Effector memory CD4-positive, alpha-beta T cell (primary cell): Measurements from ENCODE around the gene NFAT5.
"Not testable (repeated sequence)": the region's sequence is repeated elsewhere in the genome, so short reads cannot be mapped to it uniquely, and the experiment has no call there.

Source experiments
- DNase-seq, 3 donors: peaks; one replicate each; pipeline ENCODE4 v3.0.0-alpha.2; 2020
- H3K27ac ChIP-seq: 2 replicates; pipeline ENCODE4 v1.7.0; 2013; ENCODE audit warnings: mild to moderate bottlenecking, low read length, moderate library complexity; ENCODE audit not compliant: insufficient read depth, poor library complexity, severe bottlenecking
- H3K27me3 ChIP-seq: replicated peaks from 2 replicates; pipeline ENCODE4 v1.7.0; 2013; ENCODE audit warnings: mild to moderate bottlenecking, low read length; ENCODE audit not compliant: insufficient read depth, control insufficient read depth, poor library complexity, severe bottlenecking
- H3K36me3 ChIP-seq: 2 replicates; pipeline ENCODE4 v1.7.0; 2013; ENCODE audit warnings: mild to moderate bottlenecking, low read length, moderate library complexity; ENCODE audit not compliant: control insufficient read depth, insufficient read depth
- H3K4me1 ChIP-seq: 2 replicates; pipeline ENCODE4 v1.7.0; 2013; ENCODE audit warnings: low read length, mild to moderate bottlenecking; ENCODE audit not compliant: control insufficient read depth, insufficient read depth, poor library complexity, severe bottlenecking
- H3K4me3 ChIP-seq: 2 replicates; pipeline ENCODE4 v1.7.0; 2013; ENCODE audit warnings: low read length, low read depth, mild to moderate bottlenecking; ENCODE audit not compliant: insufficient read depth, poor library complexity, severe bottlenecking
- H3K9me3 ChIP-seq: 2 replicates; pipeline ENCODE4 v1.7.0; 2013; ENCODE audit warnings: mild to moderate bottlenecking, low read length, moderate library complexity; ENCODE audit not compliant: control insufficient read depth
- total RNA-seq, 3 donors: gene quantifications; one replicate each; lab custom pipeline; 2026; lab: John Stamatoyannopoulos, UW

The NFAT5 gene, protein sequence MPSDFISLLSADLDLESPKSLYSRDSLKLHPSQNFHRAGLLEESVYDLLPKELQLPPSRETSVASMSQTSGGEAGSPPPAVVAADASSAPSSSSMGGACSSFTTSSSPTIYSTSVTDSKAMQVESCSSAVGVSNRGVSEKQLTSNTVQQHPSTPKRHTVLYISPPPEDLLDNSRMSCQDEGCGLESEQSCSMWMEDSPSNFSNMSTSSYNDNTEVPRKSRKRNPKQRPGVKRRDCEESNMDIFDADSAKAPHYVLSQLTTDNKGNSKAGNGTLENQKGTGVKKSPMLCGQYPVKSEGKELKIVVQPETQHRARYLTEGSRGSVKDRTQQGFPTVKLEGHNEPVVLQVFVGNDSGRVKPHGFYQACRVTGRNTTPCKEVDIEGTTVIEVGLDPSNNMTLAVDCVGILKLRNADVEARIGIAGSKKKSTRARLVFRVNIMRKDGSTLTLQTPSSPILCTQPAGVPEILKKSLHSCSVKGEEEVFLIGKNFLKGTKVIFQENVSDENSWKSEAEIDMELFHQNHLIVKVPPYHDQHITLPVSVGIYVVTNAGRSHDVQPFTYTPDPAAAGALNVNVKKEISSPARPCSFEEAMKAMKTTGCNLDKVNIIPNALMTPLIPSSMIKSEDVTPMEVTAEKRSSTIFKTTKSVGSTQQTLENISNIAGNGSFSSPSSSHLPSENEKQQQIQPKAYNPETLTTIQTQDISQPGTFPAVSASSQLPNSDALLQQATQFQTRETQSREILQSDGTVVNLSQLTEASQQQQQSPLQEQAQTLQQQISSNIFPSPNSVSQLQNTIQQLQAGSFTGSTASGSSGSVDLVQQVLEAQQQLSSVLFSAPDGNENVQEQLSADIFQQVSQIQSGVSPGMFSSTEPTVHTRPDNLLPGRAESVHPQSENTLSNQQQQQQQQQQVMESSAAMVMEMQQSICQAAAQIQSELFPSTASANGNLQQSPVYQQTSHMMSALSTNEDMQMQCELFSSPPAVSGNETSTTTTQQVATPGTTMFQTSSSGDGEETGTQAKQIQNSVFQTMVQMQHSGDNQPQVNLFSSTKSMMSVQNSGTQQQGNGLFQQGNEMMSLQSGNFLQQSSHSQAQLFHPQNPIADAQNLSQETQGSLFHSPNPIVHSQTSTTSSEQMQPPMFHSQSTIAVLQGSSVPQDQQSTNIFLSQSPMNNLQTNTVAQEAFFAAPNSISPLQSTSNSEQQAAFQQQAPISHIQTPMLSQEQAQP (N-terminal part only)
- total RNA-seq, result 62.6 to 136 (median 114) reads per million in 3 donors

DNA sequence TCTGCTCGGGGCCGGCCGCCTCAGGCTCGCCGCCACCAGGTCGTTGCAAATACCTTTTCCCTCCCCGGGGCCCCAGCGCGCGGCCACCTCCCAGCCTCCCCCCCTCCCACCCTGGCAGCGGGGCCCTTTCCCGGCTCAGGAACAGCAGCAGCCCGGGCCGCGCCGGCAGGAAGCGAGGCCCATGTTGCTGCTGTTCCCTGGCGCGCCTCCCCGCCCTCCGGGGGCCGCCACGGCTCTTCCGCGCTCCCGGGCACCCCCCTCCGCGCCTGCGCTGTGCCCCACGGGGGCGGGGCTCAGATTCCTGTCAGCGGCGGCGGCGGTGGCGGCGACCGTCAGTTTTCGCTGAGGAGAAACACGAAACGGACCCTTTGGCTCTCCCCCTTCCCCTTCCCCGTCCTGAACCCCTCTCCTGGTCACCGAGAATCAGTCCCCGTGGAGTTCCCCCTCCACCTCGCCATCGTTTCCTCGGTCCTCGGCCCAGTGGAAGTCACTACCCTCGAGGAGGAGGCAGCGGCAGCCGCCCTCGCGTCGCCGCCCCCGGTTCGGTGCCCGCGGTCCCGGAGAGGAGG is at the start of gene NFAT5:
TSS of gene NFAT5 (plus strand) at position 296 of the 569 bp plus-strand sequence. CDS start 336 bp downstream, outside the sequence.
- DNase-seq, result peak; percentile 81 to 84 (median 82)
- H3K36me3 ChIP-seq, result no peaks in the 10 kb centered on the region

DNA sequence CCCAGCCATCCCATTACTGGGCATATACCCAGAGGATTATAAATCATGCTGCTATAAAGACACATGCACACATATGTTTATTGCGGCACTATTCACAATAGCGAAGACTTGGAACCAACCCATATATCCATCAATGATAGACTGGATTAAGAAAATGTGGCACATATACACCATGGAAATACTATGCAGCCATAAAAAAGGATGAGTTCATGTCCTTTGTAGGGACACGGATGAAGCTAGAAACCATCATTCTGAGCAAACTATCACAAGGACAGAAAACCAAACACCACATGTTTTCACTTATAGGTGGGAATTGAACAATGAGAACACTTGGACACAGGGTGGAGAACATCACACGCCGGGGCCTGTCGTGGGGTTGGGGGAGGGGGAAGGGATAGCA is 47.9 kb upstream of the NFAT5 start:
- DNase-seq, H3K27ac ChIP-seq, H3K4me3 ChIP-seq, H3K4me1 ChIP-seq, H3K36me3 ChIP-seq, H3K9me3 ChIP-seq, H3K27me3 ChIP-seq: not testable (repeated sequence)

More for the DNA sequence above, at the start of gene NFAT5:
- Histone ChIP-seq H3K4me1 (peaks cover 25% of the 10 kb centered on the region), H3K27me3 (no peaks in the 10 kb centered on the region), H3K9me3 (no peaks in the 10 kb centered on the region), H3K4me3 (peak within 1 kb of the TSS; percentile 94), H3K27ac (peak within 1 kb of the TSS; percentile 96)

DNA sequence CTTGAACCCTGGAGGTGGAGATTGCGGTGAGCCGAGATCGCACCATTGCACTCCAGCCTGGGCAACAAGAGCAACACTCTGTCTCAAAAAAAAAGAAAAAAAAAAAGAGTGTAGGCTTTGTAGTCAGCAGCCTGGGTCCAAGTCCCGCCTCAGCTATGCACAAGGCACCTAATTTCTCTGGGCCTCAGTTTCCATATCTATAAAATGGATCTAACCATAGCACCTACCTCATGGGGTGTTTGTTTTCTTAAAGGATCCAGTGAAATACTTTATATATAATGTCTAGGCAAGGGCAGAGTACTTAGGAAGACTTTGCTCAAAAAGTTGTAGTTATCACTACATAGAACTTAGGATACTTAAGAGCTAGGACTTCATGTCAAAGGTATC is 45.4 kb upstream of the NFAT5 start:
- H3K9me3 ChIP-seq, result no peaks in the 10 kb centered on the region
- no peak overlapping the region for H3K27ac ChIP-seq
- H3K4me3 ChIP-seq, result no peak overlapping the region
- no peaks in the 10 kb centered on the region for H3K36me3 ChIP-seq
- no peaks in the 10 kb centered on the region for H3K4me1 ChIP-seq
- H3K27me3 ChIP-seq, result no peaks in the 10 kb centered on the region
- DNase-seq, result no peak

DNA sequence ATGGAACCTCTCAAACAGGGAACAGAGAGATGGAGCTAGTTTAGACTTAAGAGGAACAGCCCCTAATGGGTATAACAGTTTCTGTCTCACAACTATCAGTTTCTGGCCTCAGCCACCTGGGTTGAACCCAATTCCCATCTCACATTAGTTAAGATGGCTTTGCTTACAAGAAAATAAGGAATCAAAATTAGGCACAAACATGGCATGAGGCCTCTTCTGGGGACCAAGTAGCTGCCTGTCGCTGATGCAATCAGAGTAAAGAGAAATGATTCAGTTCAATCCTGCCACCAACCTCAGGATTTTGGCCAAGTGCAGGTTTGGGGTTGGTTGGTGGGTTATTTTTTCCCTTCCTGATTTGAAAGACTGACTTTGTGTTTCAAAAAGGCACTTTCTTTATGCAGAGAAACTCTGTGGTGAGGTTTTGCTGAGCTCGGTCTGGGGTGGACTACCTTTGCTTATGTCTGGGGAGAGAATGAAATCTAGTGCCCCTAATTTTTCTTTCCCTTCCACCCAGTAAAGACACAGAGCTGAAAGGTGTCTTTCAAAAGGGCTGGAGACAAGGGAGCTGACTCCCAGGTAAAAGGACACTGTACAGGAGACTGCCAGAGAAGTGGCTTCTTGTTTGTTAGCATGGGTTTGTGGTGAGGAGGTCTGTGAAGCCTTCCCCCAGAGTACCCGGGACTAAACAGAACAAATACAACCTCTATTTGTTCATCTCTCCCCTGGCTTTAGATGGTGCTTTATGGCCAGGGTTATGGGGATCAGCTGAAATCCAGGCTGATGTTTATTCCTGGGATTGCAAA is 44.8 kb upstream of the NFAT5 start:
- no peak for DNase-seq
- Histone ChIP-seq H3K4me3 (no peak overlapping the region), H3K9me3 (no peaks in the 10 kb centered on the region), H3K4me1 (no peaks in the 10 kb centered on the region), H3K36me3 (no peaks in the 10 kb centered on the region), H3K27ac (no peak overlapping the region), H3K27me3 (no peaks in the 10 kb centered on the region)

DNA sequence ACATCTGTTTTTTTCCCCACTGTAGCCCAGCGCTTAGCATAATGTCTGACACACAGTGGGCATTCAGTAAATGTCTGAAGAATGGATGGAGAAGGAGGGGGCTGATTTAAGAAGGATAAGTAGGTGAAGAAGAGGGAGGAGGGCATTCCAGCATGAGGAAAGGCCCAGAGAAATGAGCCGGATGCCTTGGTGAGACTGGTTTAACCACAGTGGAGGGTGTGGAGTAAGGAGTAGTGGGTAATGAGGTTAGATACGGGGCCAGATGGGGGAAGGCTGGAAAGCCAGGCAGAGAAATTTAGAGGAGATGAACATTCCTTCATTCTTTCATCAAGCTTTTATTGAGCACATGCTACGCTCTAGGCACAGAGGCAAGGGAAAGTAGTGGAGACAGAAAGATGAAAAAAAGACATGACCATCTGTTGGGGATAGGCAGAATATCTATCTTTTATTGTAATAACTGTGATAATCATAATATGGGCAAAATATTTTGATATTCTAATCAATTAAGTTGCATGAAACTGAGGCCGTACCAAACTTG is 43.7 kb upstream of the NFAT5 start:
- no peak for DNase-seq
- Histone ChIP-seq H3K4me1 (no peaks in the 10 kb centered on the region), H3K27ac (no peak overlapping the region), H3K36me3 (no peaks in the 10 kb centered on the region), H3K27me3 (no peaks in the 10 kb centered on the region), H3K9me3 (no peaks in the 10 kb centered on the region), H3K4me3 (no peak overlapping the region)

DNA sequence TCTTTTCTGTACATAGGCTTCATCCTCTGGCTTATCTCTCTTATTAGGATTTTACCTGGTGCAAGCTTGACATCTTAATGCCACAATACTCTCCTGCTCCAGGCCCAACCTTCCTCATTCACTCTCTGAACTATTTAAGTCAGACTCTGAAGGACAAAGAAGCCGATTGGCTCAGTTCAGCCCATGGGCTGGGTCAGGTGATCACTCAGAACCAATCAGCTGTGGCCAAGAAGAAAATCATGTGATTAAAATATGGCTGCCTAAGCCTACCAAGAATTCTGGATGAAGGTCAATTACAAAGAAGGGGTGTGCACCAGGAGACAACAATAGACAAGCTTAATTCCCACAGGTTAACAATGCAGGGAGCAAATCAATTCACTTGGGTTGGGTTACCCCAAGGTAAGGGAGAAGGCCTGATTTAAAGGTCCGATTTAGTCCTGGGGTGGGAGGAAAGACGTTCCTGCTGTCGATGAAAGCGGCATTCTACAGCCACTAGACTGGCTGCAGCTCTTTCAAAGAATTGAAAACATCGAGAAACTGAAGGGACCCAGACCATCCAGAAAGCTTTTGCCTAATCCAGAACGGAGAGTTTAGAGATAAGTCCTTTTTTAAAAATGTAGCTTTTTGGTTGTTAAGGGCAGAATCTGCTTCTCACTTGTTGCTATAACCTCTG is 42.9 kb upstream of the NFAT5 start:
- Histone ChIP-seq H3K27me3 (no peaks in the 10 kb centered on the region), H3K27ac (no peak overlapping the region), H3K9me3 (no peaks in the 10 kb centered on the region), H3K4me3 (no peak overlapping the region), H3K4me1 (no peaks in the 10 kb centered on the region), H3K36me3 (no peaks in the 10 kb centered on the region)
- no peak for DNase-seq

DNA sequence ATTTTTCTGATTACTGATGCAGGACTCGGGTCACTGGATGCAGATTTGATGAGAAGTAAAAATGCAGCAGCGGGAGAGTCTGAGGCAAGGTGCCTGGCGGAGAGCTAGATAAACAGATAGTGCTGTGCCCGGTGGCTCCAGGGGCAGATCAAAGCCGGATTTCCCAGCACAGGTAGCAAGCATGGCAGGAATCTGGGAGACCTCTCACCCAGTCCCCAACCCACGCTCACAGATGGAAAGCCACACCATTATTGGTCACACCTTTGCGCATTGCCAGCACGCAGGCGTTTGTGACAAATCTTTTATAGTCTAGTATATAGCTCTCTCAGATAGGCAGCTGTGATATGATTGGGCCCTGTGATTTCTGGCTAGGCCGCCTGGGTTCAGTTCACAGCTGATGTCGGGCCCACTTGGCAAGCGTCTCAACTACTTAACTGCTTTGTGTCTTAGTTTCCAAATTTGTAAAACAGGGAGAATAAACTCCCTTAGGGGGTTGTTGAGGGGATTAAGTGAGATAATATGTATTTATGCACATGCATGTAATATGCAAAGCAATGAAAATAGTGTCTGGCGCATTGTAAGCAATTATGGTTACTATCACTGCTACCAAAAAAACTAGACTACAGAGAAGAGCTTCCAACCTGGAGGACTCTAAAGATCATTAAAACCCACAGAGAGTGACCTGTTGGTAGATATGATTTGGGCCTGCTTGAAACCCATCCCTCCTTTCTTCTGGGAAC is 42.0 kb upstream of the NFAT5 start:
- H3K27me3 ChIP-seq, result no peaks in the 10 kb centered on the region
- H3K4me1 ChIP-seq, result no peaks in the 10 kb centered on the region
- H3K9me3 ChIP-seq, result no peaks in the 10 kb centered on the region
- no peak for DNase-seq
- no peak overlapping the region for H3K27ac ChIP-seq
- no peaks in the 10 kb centered on the region for H3K36me3 ChIP-seq
- no peak overlapping the region for H3K4me3 ChIP-seq

DNA sequence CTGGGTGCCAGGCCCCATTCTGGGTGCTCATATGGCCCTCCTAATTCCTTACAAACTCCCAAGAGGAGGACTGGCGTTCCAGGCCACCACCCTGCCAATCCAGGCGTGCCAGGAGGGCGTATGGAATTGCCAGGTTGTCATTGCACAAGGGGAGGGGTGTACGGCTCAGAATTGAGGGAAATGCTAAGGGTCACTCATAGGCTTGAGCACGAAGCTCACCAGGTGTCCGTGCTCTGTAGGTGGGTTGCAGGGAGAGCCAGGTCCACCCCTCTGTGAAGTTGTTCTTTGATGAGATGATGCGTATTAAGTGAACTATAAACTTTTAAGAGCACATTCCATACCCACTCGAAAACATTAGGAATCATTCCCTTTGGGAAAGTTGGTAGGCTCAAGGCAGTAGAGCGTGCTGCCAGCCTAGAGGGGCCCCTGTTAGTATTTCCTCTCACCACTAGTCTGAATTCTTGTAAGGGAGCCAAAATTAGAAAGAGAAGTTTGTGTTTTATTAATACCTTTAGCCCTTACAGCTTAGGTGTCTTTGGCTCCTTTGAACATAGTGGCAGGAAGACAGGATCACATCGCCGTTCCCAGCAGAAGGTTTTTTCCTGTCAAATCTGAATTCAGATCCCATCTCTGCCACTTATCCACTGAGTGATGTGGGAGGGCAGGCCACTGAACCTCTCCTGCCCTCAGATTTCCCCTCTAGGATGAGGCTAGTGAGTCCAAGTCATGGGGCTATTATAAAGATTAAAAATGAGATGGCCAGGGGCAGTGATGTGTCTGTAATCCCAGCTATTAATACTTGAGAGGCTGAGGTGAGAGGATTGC is 38.7 kb upstream of the NFAT5 start:
- Histone ChIP-seq H3K4me3 (no peak overlapping the region), H3K27me3 (no peaks in the 10 kb centered on the region), H3K36me3 (no peaks in the 10 kb centered on the region), H3K27ac (no peak overlapping the region), H3K4me1 (peaks cover 9% of the 10 kb centered on the region), H3K9me3 (no peaks in the 10 kb centered on the region)
- DNase-seq, result no peak
